GM23338 (cell line): ENCODE measurements around the gene LCOR. TPM values are rescaled to one million over a fixed set of nuclear protein-coding genes. Genes with fewer than 3 reads are reported as not detected.

ENCODE experiments used
- ATAC-seq: fragments of 200-7000 bp; cut with Tn5 transposase; 3 replicates; pipeline ENCODE4 v1.9.1; 2020
- DNase-seq: peaks from one replicate; pipeline ENCODE4 v3.0.0-alpha.2; 2015; ENCODE audit warnings: low spot score
- H2AFZ ChIP-seq: fragments of 200-600 bp; sonication (generic); 2 replicates; pipeline ENCODE4 v1.8.0; 2016; ENCODE audit warnings: antibody characterized with exemption, mild to moderate bottlenecking, moderate library complexity
- H3F3A ChIP-seq: fragments of 200-600 bp; sonication (generic); replicated peaks from 2 replicates; pipeline ENCODE4 v1.8.0; 2017; ENCODE audit warnings: antibody characterized with exemption, mixed run types, low read depth
- H3K27ac ChIP-seq: fragments of 200-600 bp; sonication (generic); 2 replicates; pipeline ENCODE4 v1.6.1; 2016; ENCODE audit warnings: low read depth
- H3K27me3 ChIP-seq: fragments of 200-600 bp; sonication (generic); 2 replicates; pipeline ENCODE4 v1.8.0; 2016; ENCODE audit warnings: mild to moderate bottlenecking, mixed run types, moderate library complexity; ENCODE audit not compliant: insufficient read depth
- H3K36me3 ChIP-seq: fragments of 200-600 bp; sonication (generic); 2 replicates; pipeline ENCODE4 v1.8.0; 2016; ENCODE audit warnings: mild to moderate bottlenecking; ENCODE audit not compliant: insufficient read depth
- H3K4me1 ChIP-seq: fragments of 200-600 bp; sonication (generic); 2 replicates; pipeline ENCODE4 v1.8.0; 2016; ENCODE audit warnings: mild to moderate bottlenecking, moderate library complexity; ENCODE audit not compliant: insufficient read depth
- H3K4me2 ChIP-seq: fragments of 200-600 bp; sonication (generic); 2 replicates; pipeline ENCODE4 v1.7.1; 2017; ENCODE audit warnings: mixed run types
- H3K4me3 ChIP-seq: fragments of 200-600 bp; sonication (generic); 2 replicates; pipeline ENCODE4 v1.6.1; 2016; ENCODE audit warnings: mixed run types
- H3K79me2 ChIP-seq: fragments of 200-600 bp; sonication (generic); replicated peaks from 2 replicates; pipeline ENCODE4 v1.8.0; 2017; ENCODE audit warnings: mild to moderate bottlenecking; ENCODE audit not compliant: insufficient read depth
- H3K9me2 ChIP-seq: fragments of 200-600 bp; sonication (generic); 2 replicates; pipeline ENCODE4 v1.8.0; 2017; ENCODE audit not compliant: insufficient read depth
- H4K20me1 ChIP-seq: fragments of 200-600 bp; sonication (generic); replicated peaks from 2 replicates; pipeline ENCODE4 v1.8.0; 2017; ENCODE audit warnings: mild to moderate bottlenecking; ENCODE audit not compliant: insufficient read depth
- H3K27ac Mint-ChIP-seq: 2 replicates; pipeline ENCODE4 v1.8.0; 2020; ENCODE audit warnings: inconsistent platforms, mild to moderate bottlenecking, moderate library complexity, mixed read lengths
- H3K27me3 Mint-ChIP-seq: 3 replicates; pipeline ENCODE4 v1.8.0; 2022; ENCODE audit warnings: low read depth, mild to moderate bottlenecking, moderate library complexity, mixed read lengths, inconsistent platforms; ENCODE audit not compliant: insufficient read depth, poor library complexity
- H3K36me3 Mint-ChIP-seq: 3 replicates; pipeline ENCODE4 v1.8.0; 2021; ENCODE audit warnings: low read depth, mild to moderate bottlenecking, inconsistent platforms, moderate library complexity, mixed read lengths
- H3K4me1 Mint-ChIP-seq: 3 replicates; pipeline ENCODE4 v1.8.0; 2020; ENCODE audit warnings: mild to moderate bottlenecking, inconsistent platforms, mixed read lengths
- H3K4me3 Mint-ChIP-seq: 3 replicates; pipeline ENCODE4 v1.8.0; 2021; ENCODE audit warnings: moderate library complexity, mild to moderate bottlenecking, inconsistent platforms, mixed read lengths
- H3K9me3 Mint-ChIP-seq: 3 replicates; pipeline ENCODE4 v1.8.0; 2020; ENCODE audit warnings: moderate library complexity, mild to moderate bottlenecking, inconsistent platforms, mixed read lengths
- CREB1 ChIP-seq: fragments of 250-450 bp; sonication (Bioruptor Pico); IDR thresholded peaks from 2 replicates; pipeline ENCODE4 v1.5.0; 2020; ENCODE audit warnings: low read depth, mild to moderate bottlenecking, moderate library complexity
- CTCF ChIP-seq, 2 experiments: fragments of 200-600 bp in 1 of 2; sonication (generic) in 1 of 2; conservative IDR thresholded peaks; 2 replicates each; pipeline versions ENCODE4 v1.5.1 to v1.6.1; 2016 to 2017; ENCODE audit warnings: antibody characterized with exemption in 2 of 2, low read depth in 2 of 2, mild to moderate bottlenecking in 2 of 2, moderate library complexity in 1 of 2
- EZH2phosphoT487 ChIP-seq: fragments of 200-600 bp; sonication (generic); IDR thresholded peaks from one replicate; pipeline ENCODE4 v1.8.1; 2018; ENCODE audit warnings: antibody characterized with exemption; ENCODE audit not compliant: unreplicated experiment
- NANOG ChIP-seq: IDR thresholded peaks from 2 replicates; pipeline ENCODE4 v1.6.1; 2016; ENCODE audit warnings: antibody characterized with exemption, borderline replicate concordance
- REST ChIP-seq: IDR thresholded peaks from one replicate; pipeline ENCODE4 v1.6.1; 2018; ENCODE audit warnings: antibody characterized with exemption; ENCODE audit not compliant: unreplicated experiment
- STAT1 ChIP-seq: IDR thresholded peaks from one replicate; pipeline ENCODE4 v1.6.1; 2016; ENCODE audit warnings: antibody characterized with exemption; ENCODE audit not compliant: unreplicated experiment
- ZNF114 ChIP-seq: fragments of 250-450 bp; sonication (Bioruptor Pico); IDR thresholded peaks from 2 replicates; pipeline ENCODE4 v1.5.0; 2020; ENCODE audit warnings: mild to moderate bottlenecking, moderate library complexity
- ZNF331 ChIP-seq: fragments of 250-450 bp; sonication (Bioruptor Pico); IDR thresholded peaks from 2 replicates; pipeline ENCODE4 v1.5.0; 2020; ENCODE audit warnings: low read depth, mild to moderate bottlenecking, moderate library complexity
- polyA plus RNA-seq: library from polyadenylated mRNA; unstranded; fragments of >200 nt; fragmentation: Nextera tagmentation; extraction: Ambion mirVana; gene quantifications from 2 replicates; pipeline ENCODE4 v1.2.1, GENCODE V29; 2016
- total RNA-seq: library from RNA; depleted of rRNA; stranded (reverse); fragments of >200 nt; shearing (Covaris generic); gene quantifications from 2 replicates; pipeline ENCODE4 v1.2.3, GENCODE V29; 2014

LCOR gene
- total and polyA plus RNA-seq, 2 experiments from 2014 or later = 6.9 to 14.9 TPM

- Histone ChIP-seq H4K20me1 (peaks cover 2% of the 10 kb centered on the region; the same call in 1 of the 2 replicates), H3K27me3 (no peaks in the 10 kb centered on the region), H2AFZ (no peak overlapping the region), H3K4me1 (peaks cover 4% of the 10 kb centered on the region; the same call in 1 of the 2 replicates), H3K27ac (no peak overlapping the region), H3K79me2 (peaks cover 85% of the 10 kb centered on the region), H3K4me3 (no peak overlapping the region), H3K4me2 (no peak overlapping the region), H3K9me2 (no peaks in the 10 kb centered on the region), H3K36me3 (no peaks in the 10 kb centered on the region), H3F3A (no peaks in the 10 kb centered on the region)
- Mint-ChIP-seq H3K36me3 (no peaks in the 10 kb centered on the region), H3K27ac (no peak overlapping the region), H3K27me3 (peaks cover 7% of the 10 kb centered on the region), H3K4me1 (peaks cover 20% of the 10 kb centered on the region; the same call in 2 of the 3 replicates), H3K4me3 (no peak overlapping the region), H3K9me3 (no peaks in the 10 kb centered on the region; the same call in 2 of the 3 replicates)
- DNase-seq = no peak
- TF ChIP-seq STAT1 (no peak), ZNF331 (CRISPR knock-in tag) (no peak), REST (no peak), CREB1 (no peak), NANOG (no peak), CTCF (conservative IDR thresholded peaks at IDR 0.05; ENCODE audit: low read depth in 2 of 2) (no peak), ZNF114 (no peak), EZH2phosphoT487 (no peak)
- no peak for ATAC-seq
Observed at GRCh38 chr10:96873756-96874467, 41.8 kb downstream of the LCOR start.

GRCh38 chr10:96878057-96878456 lies 46.0 kb downstream of the LCOR start:
- Histone ChIP-seq H3K27ac (no peak overlapping the region), H3K9me2 (no peaks in the 10 kb centered on the region), H3K36me3 (no peaks in the 10 kb centered on the region), H3F3A (no peaks in the 10 kb centered on the region), H3K27me3 (no peaks in the 10 kb centered on the region), H3K4me2 (no peak overlapping the region), H2AFZ (no peak overlapping the region), H3K4me1 (0 out of 2 replicates have a peak, but pooled peaks cover under 1% of the 10 kb centered on the region), H4K20me1 (peaks cover 17% of the 10 kb centered on the region; the same call in 1 of the 2 replicates), H3K79me2 (peaks cover 90% of the 10 kb centered on the region), H3K4me3 (no peak overlapping the region)
- no peak overlapping the region for H3K4me3 Mint-ChIP-seq
- H3K27ac Mint-ChIP-seq = no peak overlapping the region
- TF ChIP-seq CTCF (conservative IDR thresholded peaks at IDR 0.05; ENCODE audit: low read depth in 2 of 2) = no peak
- DNase-seq (no peak), ATAC-seq (no peak)
- H3K9me3 Mint-ChIP-seq = no peaks in the 10 kb centered on the region; the same call in 2 of the 3 replicates
- H3K27me3 Mint-ChIP-seq = peaks cover 3% of the 10 kb centered on the region
- no peaks in the 10 kb centered on the region for H3K36me3 Mint-ChIP-seq
- H3K4me1 Mint-ChIP-seq = peaks cover 11% of the 10 kb centered on the region; the same call in 2 of the 3 replicates
